COLO668 (cell line): ENCODE measurements around the gene GGN.
A peak's percentile ranks its signal among the peaks of the same experiment; 100 is the strongest.
"Not testable (repeated sequence)": the region's sequence is repeated elsewhere in the genome, so short reads cannot be mapped to it uniquely, and the experiment has no call there.

Source experiments
- DNase-seq: peaks from one replicate; lab custom pipeline; 2025; ENCODE audit not compliant: unreplicated experiment; lab: John Stamatoyannopoulos, UW

The GGN gene

GRCh38 chr19:38387550-38388348 is at the start of gene GGN:
GGN (minus strand) TSS chr19:38388034; CDS start chr19:38387261, 773 bp downstream.
- peak; percentile 70 for DNase-seq

GRCh38 chr19:38437295-38437694 is 49.5 kb upstream of the GGN start:
- DNase-seq, result no peak

GRCh38 chr19:38434549-38435051 is 46.8 kb upstream of the GGN start:
- no peak for DNase-seq

- no peak for DNase-seq
These were observed 45.5 kb upstream of the GGN start, which contains the start of gene RYR1 for GRCh38 chr19:38433268-38433733. RYR1 (plus strand) TSS chr19:38433691; CDS start chr19:38433830, 139 bp downstream.

GRCh38 chr19:38430931-38431330 is 43.1 kb upstream of the GGN start:
- no peak for DNase-seq

- DNase-seq, result no peak
These were observed 42.0 kb upstream of the GGN start for GRCh38 chr19:38429811-38430156.

- DNase-seq, result no peak
These were observed 41.4 kb upstream of the GGN start for GRCh38 chr19:38429055-38429810.

GRCh38 chr19:38427035-38427677 is 39.3 kb upstream of the GGN start:
- not testable (repeated sequence) for DNase-seq

- no peak for DNase-seq
These were observed 38.1 kb upstream of the GGN start, which contains the start of gene RASGRP4 for GRCh38 chr19:38425810-38426466. RASGRP4 (minus strand) TSS chr19:38426219; CDS start chr19:38426091, 128 bp downstream.

- no peak for DNase-seq
These were observed 37.5 kb upstream of the GGN start for GRCh38 chr19:38425222-38425809.

GRCh38 chr19:38424272-38424671 is 36.4 kb upstream of the GGN start:
- no peak for DNase-seq

GRCh38 chr19:38422438-38422837 is 34.6 kb upstream of the GGN start:
- DNase-seq, result no peak

GRCh38 chr19:38421856-38422255 is 34.0 kb upstream of the GGN start:
- DNase-seq, result no peak

GRCh38 chr19:38420935-38421334 is 33.1 kb upstream of the GGN start:
- no peak for DNase-seq

- peak; percentile 54 for DNase-seq
These were observed 30.0 kb upstream of the GGN start for GRCh38 chr19:38417544-38418506.

GRCh38 chr19:38417146-38417543 is 29.3 kb upstream of the GGN start:
- DNase-seq, result no peak

GRCh38 chr19:38413416-38413815 is 25.6 kb upstream of the GGN start:
- no peak for DNase-seq

- DNase-seq, result no peak
These were observed 25.1 kb upstream of the GGN start for GRCh38 chr19:38412961-38413360.

GRCh38 chr19:38412491-38412890 is 24.7 kb upstream of the GGN start:
- no peak for DNase-seq
